Gastroesophageal sphincter (tissue), 3 donors: Measurements from ENCODE around the gene OR12D1.

ENCODE experiments used
- CTCF ChIP-seq, 4 experiments: fragments of 200-600 bp in 2 of 4; fragments of 450-650 bp in 2 of 4; sonication (generic) in 1 of 4; IDR thresholded peaks; one replicate each; pipeline ENCODE4 v1.5.1; 2017 to 2019; ENCODE audit warnings: antibody characterized with exemption in 4 of 4, mild to moderate bottlenecking in 2 of 4, moderate library complexity in 2 of 4
- EP300 ChIP-seq: sonication (generic); formaldehyde crosslinking; IDR thresholded peaks from one replicate; pipeline ENCODE4 v1.6.1; 2017; ENCODE audit warnings: antibody characterized with exemption, mild to moderate bottlenecking
- POLR2A ChIP-seq, 2 donors: fragments of 450-650 bp; IDR thresholded peaks; one replicate each; pipeline ENCODE4 v1.6.1; 2017; ENCODE audit warnings: antibody characterized with exemption in 2 of 2, mild to moderate bottlenecking in 2 of 2, moderate library complexity in 1 of 2
- POLR2AphosphoS5 ChIP-seq: sonication (generic); formaldehyde crosslinking; IDR thresholded peaks from one replicate; pipeline ENCODE4 v1.6.1; 2017; ENCODE audit warnings: antibody characterized with exemption

GRCh38 chr6:29451471-29452193, 36.9 kb downstream of the OR12D1 start:
- no peak for TF ChIP-seq CTCF (IDR thresholded peaks at IDR 0.05)
- no peak for TF ChIP-seq EP300
- no peak for TF ChIP-seq POLR2AphosphoS5
- TF ChIP-seq POLR2A (IDR thresholded peaks at IDR 0.05), result no peak
